ENCODE results near the gene FAM24A.
"Not testable (repeated sequence)": the region's sequence is repeated elsewhere in the genome, so short reads cannot be mapped to it uniquely, and the experiment has no call there.

FAM24A gene

GRCh38 chr10:122910310-122910709 lies at the start of gene FAM24A:
Gene FAM24A (plus strand): TSS chr10:122910610. CDS start chr10:122911635, 1,025 bp downstream.
- no peak for DNase-seq (ENCODE audit: low read depth in 1 of 2, low spot score in 1 of 2)

GRCh38 chr10:122861711-122862161 lies 48.7 kb upstream of the FAM24A start:
- no peak for DNase-seq (ENCODE audit: low read depth in 1 of 2, low spot score in 1 of 2)

- DNase-seq (ENCODE audit: low read depth in 1 of 2, low spot score in 1 of 2), result no peak
Measured at GRCh38 chr10:122863216-122864193, 46.9 kb upstream of the FAM24A start.

GRCh38 chr10:122864194-122864592 lies 46.2 kb upstream of the FAM24A start:
- no peak for DNase-seq (ENCODE audit: low read depth in 1 of 2, low spot score in 1 of 2)

GRCh38 chr10:122864901-122865300 lies 45.5 kb upstream of the FAM24A start:
- DNase-seq (ENCODE audit: low read depth in 1 of 2, low spot score in 1 of 2), result no peak

- DNase-seq (ENCODE audit: low read depth in 1 of 2, low spot score in 1 of 2), result not testable (repeated sequence)
Measured at GRCh38 chr10:122866757-122867482, 43.5 kb upstream of the FAM24A start.

- not testable (repeated sequence) for DNase-seq (ENCODE audit: low read depth in 1 of 2, low spot score in 1 of 2)
Measured at GRCh38 chr10:122868768-122869167, 41.6 kb upstream of the FAM24A start.

- not testable (repeated sequence) for DNase-seq (ENCODE audit: low read depth in 1 of 2, low spot score in 1 of 2)
Measured at GRCh38 chr10:122871947-122872346, 38.5 kb upstream of the FAM24A start.

- no peak for DNase-seq (ENCODE audit: low read depth in 1 of 2, low spot score in 1 of 2)
Measured at GRCh38 chr10:122875843-122876466, 34.5 kb upstream of the FAM24A start.

GRCh38 chr10:122876467-122876855 lies 33.9 kb upstream of the FAM24A start:
- DNase-seq (ENCODE audit: low read depth in 1 of 2, low spot score in 1 of 2), result no peak

GRCh38 chr10:122877264-122877663 lies 33.1 kb upstream of the FAM24A start:
- DNase-seq (ENCODE audit: low read depth in 1 of 2, low spot score in 1 of 2), result no peak

GRCh38 chr10:122878799-122879338 lies 31.5 kb upstream of the FAM24A start:
- peak in 1 of 2 donors; percentile 4 for DNase-seq (ENCODE audit: low read depth in 1 of 2, low spot score in 1 of 2)

GRCh38 chr10:122879339-122880273 lies 30.8 kb upstream of the FAM24A start, which contains the start of gene FAM24B:
Gene FAM24B (minus strand): TSS chr10:122879581. CDS start chr10:122850515, 29,066 bp downstream.
- peak; percentile 79 to 97 for DNase-seq (ENCODE audit: low read depth in 1 of 2, low spot score in 1 of 2)

GRCh38 chr10:122882766-122883165 lies 27.6 kb upstream of the FAM24A start:
- DNase-seq (ENCODE audit: low read depth in 1 of 2, low spot score in 1 of 2), result no peak

GRCh38 chr10:122884166-122884565 lies 26.2 kb upstream of the FAM24A start:
- no peak for DNase-seq (ENCODE audit: low read depth in 1 of 2, low spot score in 1 of 2)

- no peak for DNase-seq (ENCODE audit: low read depth in 1 of 2, low spot score in 1 of 2)
Measured at GRCh38 chr10:122894261-122894944, 16.0 kb upstream of the FAM24A start.

GRCh38 chr10:122903861-122904260 lies 6.5 kb upstream of the FAM24A start:
- DNase-seq (ENCODE audit: low read depth in 1 of 2, low spot score in 1 of 2), result not testable (repeated sequence)

GRCh38 chr10:122911889-122912484 lies 1.6 kb downstream of the FAM24A start:
- DNase-seq (ENCODE audit: low read depth in 1 of 2, low spot score in 1 of 2), result peak; percentile 16 to 20

- no peak for DNase-seq (ENCODE audit: low read depth in 1 of 2, low spot score in 1 of 2)
Measured at GRCh38 chr10:122915700-122916099, 5.3 kb downstream of the FAM24A start.

Data from activated CD4-positive, alpha-beta T cell treated with anti-CD3 and anti-CD28 coated beads, Interleukin-2, amount 50 U/mL, for 24 hours (primary cell).